ENCODE measurements around the gene DPP10.

DPP10 gene

DNA sequence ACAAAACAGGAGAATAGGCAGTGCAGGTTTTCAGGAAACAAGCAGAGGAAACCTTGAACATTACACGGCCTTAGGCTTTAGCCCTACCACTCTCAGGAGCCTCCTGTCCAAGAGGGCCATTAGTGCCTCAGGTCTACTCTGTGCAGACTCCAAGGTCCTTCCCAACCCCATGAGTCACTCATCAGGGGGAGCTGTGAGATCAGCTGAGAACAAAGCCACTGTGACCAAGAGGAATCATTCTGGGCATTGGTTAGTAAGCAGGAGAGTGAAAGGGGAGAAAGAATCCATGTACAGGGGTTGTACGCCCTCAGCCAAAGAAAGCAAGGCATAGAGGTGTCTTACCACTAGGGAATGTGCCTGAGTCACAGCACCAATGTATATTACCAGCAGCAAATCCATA is 680.3 kb downstream of the DPP10 start:
- Histone ChIP-seq H3K79me2 (no peaks in the 10 kb centered on the region), H3K36me3 (ENCODE audit: control insufficient read depth, insufficient read depth, low read length) (no peaks in the 10 kb centered on the region), H3K9me3 (ENCODE audit: control insufficient read depth, low read length) (no peaks in the 10 kb centered on the region), H3K27ac (no peak overlapping the region), H3K4me1 (no peaks in the 10 kb centered on the region), H3K9ac (no peak overlapping the region), H2AFZ (no peak overlapping the region), H3K27me3 (ENCODE audit: control insufficient read depth, insufficient read depth, low read length) (no peaks in the 10 kb centered on the region), H3K4me2 (ENCODE audit: low read length) (no peak overlapping the region), H3K4me3 (ENCODE audit: low read depth, low read length) (no peak overlapping the region)
- TF ChIP-seq CTCF (IDR thresholded peaks at IDR 0.05) = no peak

DNA sequence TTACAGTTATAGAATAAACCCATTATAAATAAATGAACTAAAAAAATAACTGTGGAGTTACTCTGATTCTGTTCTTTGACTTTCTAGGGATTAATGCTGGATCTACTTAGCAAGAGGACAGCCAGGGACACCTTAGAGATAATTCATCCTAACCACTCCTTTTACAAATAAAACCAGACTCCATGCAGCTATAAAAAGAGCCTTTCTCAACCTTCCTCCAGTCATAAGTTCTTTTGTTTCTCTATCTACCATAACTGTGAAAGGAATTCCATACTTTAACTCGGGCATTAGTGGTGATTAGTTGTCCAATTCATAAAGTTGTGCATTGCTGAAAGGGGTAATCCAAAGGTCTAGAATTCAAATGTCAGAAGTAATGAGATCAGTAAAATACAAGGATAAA is 682.4 kb downstream of the DPP10 start:
- H3K27ac ChIP-seq = no peak overlapping the region

DNA sequence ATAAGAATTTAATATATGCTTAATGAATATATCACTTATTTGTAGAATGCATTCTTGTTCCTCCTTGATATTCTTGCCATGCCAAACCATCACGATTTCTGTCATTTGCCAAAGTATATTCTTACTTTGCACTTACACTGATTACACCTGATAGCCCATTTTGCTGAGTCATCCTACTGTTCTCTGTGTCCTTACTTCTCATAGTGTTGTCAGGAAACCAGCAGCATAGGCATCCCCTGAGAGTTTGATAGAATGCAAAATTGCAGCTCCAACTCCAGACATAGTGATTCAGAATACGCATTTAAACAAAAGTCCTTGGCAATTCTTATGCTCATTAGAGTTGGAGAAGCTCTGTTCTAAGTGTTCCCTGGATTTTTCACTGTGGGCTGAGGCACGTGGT is 687.1 kb downstream of the DPP10 start:
- H3K79me2 ChIP-seq = no peaks in the 10 kb centered on the region
- H3K36me3 ChIP-seq (ENCODE audit: control insufficient read depth, insufficient read depth, low read length) = no peaks in the 10 kb centered on the region
- no peak overlapping the region for H2AFZ ChIP-seq
- H3K4me1 ChIP-seq = no peaks in the 10 kb centered on the region
- no peaks in the 10 kb centered on the region for H3K9me3 ChIP-seq (ENCODE audit: control insufficient read depth, low read length)
- no peak overlapping the region for H3K9ac ChIP-seq
- H3K4me3 ChIP-seq (ENCODE audit: low read depth, low read length) = no peak overlapping the region
- H3K27me3 ChIP-seq (ENCODE audit: control insufficient read depth, insufficient read depth, low read length) = no peaks in the 10 kb centered on the region
- H3K27ac ChIP-seq = no peak overlapping the region
- no peak for TF ChIP-seq CTCF (IDR thresholded peaks at IDR 0.05)
- no peak overlapping the region for H3K4me2 ChIP-seq (ENCODE audit: low read length)

More for the DNA sequence above, 682.4 kb downstream of the DPP10 start:
- H3K4me1 ChIP-seq = no peaks in the 10 kb centered on the region
- no peaks in the 10 kb centered on the region for H3K9me3 ChIP-seq (ENCODE audit: control insufficient read depth, low read length)
- TF ChIP-seq CTCF (IDR thresholded peaks at IDR 0.05) = no peak
- H3K4me2 ChIP-seq (ENCODE audit: low read length) = no peak overlapping the region
- H3K36me3 ChIP-seq (ENCODE audit: control insufficient read depth, insufficient read depth, low read length) = no peaks in the 10 kb centered on the region
- no peak overlapping the region for H3K9ac ChIP-seq
- H3K79me2 ChIP-seq = no peaks in the 10 kb centered on the region
- no peak overlapping the region for H3K4me3 ChIP-seq (ENCODE audit: low read depth, low read length)
- no peaks in the 10 kb centered on the region for H3K27me3 ChIP-seq (ENCODE audit: control insufficient read depth, insufficient read depth, low read length)
- H2AFZ ChIP-seq = no peak overlapping the region

DNA sequence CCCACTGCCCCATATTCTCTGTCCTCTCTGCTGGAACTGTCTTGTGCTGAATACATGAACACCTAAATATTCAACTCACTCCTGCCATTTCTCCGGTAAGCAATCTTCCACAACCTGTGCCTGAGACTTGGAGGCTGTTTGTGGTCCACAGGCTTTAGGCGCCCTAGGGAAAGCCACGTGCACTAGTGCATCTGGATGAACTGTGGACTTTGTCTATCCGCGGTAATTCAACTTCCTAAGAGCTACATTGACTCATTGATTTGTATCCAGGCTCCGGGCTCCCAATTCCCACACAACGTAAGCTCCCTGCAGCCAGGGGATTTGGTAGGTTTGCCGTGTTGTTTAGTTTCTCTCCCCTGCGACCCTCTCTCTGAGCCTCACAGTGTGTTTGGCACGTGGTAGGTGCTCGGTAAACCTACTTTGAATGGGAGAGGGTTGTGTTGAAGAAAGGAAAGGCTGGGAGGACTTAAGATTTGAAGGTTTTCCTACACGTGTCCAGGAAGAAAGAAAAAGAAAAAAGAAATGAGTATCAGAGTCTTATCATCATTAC is 718.2 kb downstream of the DPP10 start:
- H3K27ac ChIP-seq = no peak overlapping the region
- no peak for TF ChIP-seq CTCF (IDR thresholded peaks at IDR 0.05)
- H3K4me2 ChIP-seq (ENCODE audit: low read length) = peak overlapping the region; percentile 42
- no peak overlapping the region for H3K4me3 ChIP-seq (ENCODE audit: low read depth, low read length)
- H3K9me3 ChIP-seq (ENCODE audit: control insufficient read depth, low read length) = no peaks in the 10 kb centered on the region
- no peaks in the 10 kb centered on the region for H3K36me3 ChIP-seq (ENCODE audit: control insufficient read depth, insufficient read depth, low read length)
- H3K27me3 ChIP-seq (ENCODE audit: control insufficient read depth, insufficient read depth, low read length) = no peaks in the 10 kb centered on the region
- H3K9ac ChIP-seq = no peak overlapping the region
- H3K4me1 ChIP-seq = no peaks in the 10 kb centered on the region
- no peak overlapping the region for H2AFZ ChIP-seq
- H3K79me2 ChIP-seq = no peaks in the 10 kb centered on the region

- H3K36me3 ChIP-seq (ENCODE audit: control insufficient read depth, insufficient read depth, low read length) = no peaks in the 10 kb centered on the region
- no peaks in the 10 kb centered on the region for H3K27me3 ChIP-seq (ENCODE audit: control insufficient read depth, insufficient read depth, low read length)
- no peak for TF ChIP-seq CTCF (IDR thresholded peaks at IDR 0.05)
- no peaks in the 10 kb centered on the region for H3K79me2 ChIP-seq
- no peak overlapping the region for H3K27ac ChIP-seq
- no peaks in the 10 kb centered on the region for H3K9me3 ChIP-seq (ENCODE audit: control insufficient read depth, low read length)
- peak overlapping the region; percentile 42 for H3K4me2 ChIP-seq (ENCODE audit: low read length)
- H3K9ac ChIP-seq = no peak overlapping the region
- no peak overlapping the region for H2AFZ ChIP-seq
- no peaks in the 10 kb centered on the region for H3K4me1 ChIP-seq
- H3K4me3 ChIP-seq (ENCODE audit: low read depth, low read length) = no peak overlapping the region
These were observed 718.8 kb downstream of the DPP10 start for GRCh38 chr2:115161081-115161770.

All from parathyroid adenoma (tissue), 2 donors.